ENCODE measurements around the gene DDX25. TPM values are rescaled to one million over a fixed set of nuclear protein-coding genes. Genes with fewer than 3 reads are reported as not detected.

Gene DDX25
- total and polyA plus RNA-seq, 2 of the 13 experiments (the other 11 are each of a cell fraction or from before 2014, with no cell fraction given): 0.17 to 0.29 TPM

DNA sequence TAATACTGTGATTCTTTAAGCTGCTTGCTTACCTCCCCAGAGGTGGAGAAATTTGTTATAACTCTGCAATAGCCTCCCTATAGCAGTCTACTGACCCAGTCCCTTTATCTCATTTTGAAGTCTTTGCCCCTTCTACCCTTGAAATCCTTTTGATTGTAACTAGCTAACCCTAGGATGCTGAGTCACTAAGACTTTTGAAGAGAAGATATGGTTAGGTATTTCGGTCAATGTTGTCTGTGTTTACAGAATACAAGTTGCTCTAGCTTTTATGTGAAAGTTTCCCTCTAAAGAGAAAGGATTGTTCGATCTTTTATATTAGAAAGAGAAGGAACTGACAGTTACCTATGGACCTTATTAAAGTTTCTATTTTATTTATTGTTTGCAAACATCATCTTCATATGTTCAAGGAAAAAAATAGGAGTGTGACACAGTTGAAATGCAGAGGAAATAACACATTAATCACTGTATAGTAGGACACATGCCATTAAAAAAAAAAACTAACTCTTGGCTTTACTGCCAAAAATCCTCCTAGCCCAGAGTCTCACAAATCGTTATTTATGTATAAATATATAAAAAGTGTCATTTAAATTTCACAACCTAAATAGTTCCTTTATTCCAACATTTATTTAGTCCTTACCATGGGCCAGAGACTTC, 13.7 kb upstream of the DDX25 start:
- Histone ChIP-seq H3K4me2 (ENCODE audit: low read depth, low read length) (no peak overlapping the region), H3K4me3 (replicated peaks in 1 of 3; ENCODE audit: insufficient read depth in 1 of 3, low read depth in 2 of 3, low read length in 3 of 3) (no peak overlapping the region), H2AFZ (ENCODE audit: low read length) (no peak overlapping the region), H3K9ac (ENCODE audit: insufficient read depth, low read depth, low read length) (no peak overlapping the region), H3K4me1 (ENCODE audit: insufficient read depth, low read length) (peaks cover 31% of the 10 kb centered on the region), H4K20me1 (ENCODE audit: insufficient read depth, low read length) (no peaks in the 10 kb centered on the region), H3K9me3 (ENCODE audit: low read length) (no peaks in the 10 kb centered on the region), H3K36me3 (replicated peaks in 1 of 2; ENCODE audit: control insufficient read depth in 1 of 2, insufficient read depth in 2 of 2, low read length in 2 of 2) (peaks cover 0 to 10% of the 10 kb centered on the region in 2 experiments; a peak in 2 of 5 replicates), H3K27ac (ENCODE audit: extremely low read length, insufficient read depth, low read length) (no peak overlapping the region), H3K79me2 (ENCODE audit: insufficient read depth, low read length) (no peaks in the 10 kb centered on the region), H3K27me3 (ENCODE audit: control insufficient read depth in 1 of 2, insufficient read depth in 2 of 2, low read length in 2 of 2) (no peaks in the 10 kb centered on the region)
- TF ChIP-seq E2F1 (CRISPR knock-in tag; IDR thresholded peaks at IDR 0.05): no peak
- no peak for TF ChIP-seq SYNCRIP (IDR thresholded peaks at IDR 0.05; ENCODE audit: insufficient read depth, low read depth, low read length)
- no peak for TF ChIP-seq IKZF1 (IDR thresholded peaks at IDR 0.05)
- no peak for TF ChIP-seq ZNF501 (CRISPR knock-in tag; IDR thresholded peaks at IDR 0.05)
- no peak for TF ChIP-seq GFI1 (CRISPR knock-in tag; IDR thresholded peaks at IDR 0.05; ENCODE audit: borderline replicate concordance)
- TF ChIP-seq SMARCE1 (IDR thresholded peaks at IDR 0.05; ENCODE audit: borderline replicate concordance): no peak
- TF ChIP-seq SRSF1 (optimal IDR thresholded peaks at IDR 0.05; ENCODE audit: low read depth, low read length): no peak
- no peak for TF ChIP-seq ZSCAN30 (CRISPR knock-in tag; IDR thresholded peaks at IDR 0.05)
- TF ChIP-seq ZNF740 (CRISPR knock-in tag; IDR thresholded peaks at IDR 0.05): no peak
- no peak for TF ChIP-seq ZBTB3 (CRISPR knock-in tag; IDR thresholded peaks at IDR 0.05; ENCODE audit: borderline replicate concordance, low read depth)
- no peak for TF ChIP-seq ZNF282 (IDR thresholded peaks at IDR 0.05; ENCODE audit: partially characterized antibody)
- no peak for TF ChIP-seq ZNF607 (CRISPR knock-in tag; IDR thresholded peaks at IDR 0.05; ENCODE audit: borderline replicate concordance)
- TF ChIP-seq, protein P1, sequence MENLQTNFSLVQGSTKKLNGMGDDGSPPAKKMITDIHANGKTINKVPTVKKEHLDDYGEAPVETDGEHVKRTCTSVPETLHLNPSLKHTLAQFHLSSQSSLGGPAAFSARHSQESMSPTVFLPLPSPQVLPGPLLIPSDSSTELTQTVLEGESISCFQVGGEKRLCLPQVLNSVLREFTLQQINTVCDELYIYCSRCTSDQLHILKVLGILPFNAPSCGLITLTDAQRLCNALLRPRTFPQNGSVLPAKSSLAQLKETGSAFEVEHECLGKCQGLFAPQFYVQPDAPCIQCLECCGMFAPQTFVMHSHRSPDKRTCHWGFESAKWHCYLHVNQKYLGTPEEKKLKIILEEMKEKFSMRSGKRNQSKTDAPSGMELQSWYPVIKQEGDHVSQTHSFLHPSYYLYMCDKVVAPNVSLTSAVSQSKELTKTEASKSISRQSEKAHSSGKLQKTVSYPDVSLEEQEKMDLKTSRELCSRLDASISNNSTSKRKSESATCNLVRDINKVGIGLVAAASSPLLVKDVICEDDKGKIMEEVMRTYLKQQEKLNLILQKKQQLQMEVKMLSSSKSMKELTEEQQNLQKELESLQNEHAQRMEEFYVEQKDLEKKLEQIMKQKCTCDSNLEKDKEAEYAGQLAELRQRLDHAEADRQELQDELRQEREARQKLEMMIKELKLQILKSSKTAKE (CRISPR knock-in tag; IDR thresholded peaks at IDR 0.05; ENCODE audit: borderline replicate concordance): no peak
- TF ChIP-seq DRAP1 (CRISPR knock-in tag; IDR thresholded peaks at IDR 0.05): no peak
- TF ChIP-seq ZMAT3 (CRISPR knock-in tag; conservative IDR thresholded peaks at IDR 0.05): no peak
- no peak for TF ChIP-seq TARDBP (CRISPR knock-in tag; IDR thresholded peaks at IDR 0.05)
- WGBS (ENCODE audit: low lambda C conversion rate): 64% methylated on average over 3 of the region's 3 CpGs
- POLR2A ChIA-PET: no interaction called here
- CTCF ChIA-PET (ENCODE audit: low intra/inter-chr PET ratio, low total read pairs): no interaction called here
- no peak for FAIRE-seq
- in situ Hi-C loops (cut with HindIII; ENCODE audit: extremely low pct_ligation_motif_present, low pct_unique_long_range_greater_than_20kb) (no loop called here), intact Hi-C loops (cut with micrococcal nuclease; ENCODE audit: unreplicated experiment) (no loop called here)
- no peak for ATAC-seq
- BruUV-seq (replicated peaks): TSS peak; percentile 32
- no peak for DNase-seq (ENCODE audit: low spot score)
